HEK293 (cell line): ENCODE data around the gene MCEMP1.

Experiments
- BCL11B ChIP-seq: fragments of 450-650 bp; formaldehyde crosslinking; IDR thresholded peaks from 2 replicates; pipeline ENCODE4 v1.5.1; 2016; ENCODE audit warnings: low read depth, missing biosample characterization, missing genetic modification characterization
- GFI1B ChIP-seq: fragments of 450-650 bp; formaldehyde crosslinking; IDR thresholded peaks from 2 replicates; pipeline ENCODE4 v1.5.1; 2016; ENCODE audit warnings: missing biosample characterization, missing genetic modification characterization
- KLF1 ChIP-seq: fragments of 450-650 bp; formaldehyde crosslinking; IDR thresholded peaks from 2 replicates; pipeline ENCODE4 v1.5.1; 2016; ENCODE audit warnings: missing biosample characterization, missing genetic modification characterization
- MYNN ChIP-seq: fragments of 450-650 bp; formaldehyde crosslinking; IDR thresholded peaks from 2 replicates; pipeline ENCODE4 v1.5.1; 2016; ENCODE audit warnings: missing biosample characterization, missing genetic modification characterization, borderline replicate concordance
- MZF1 ChIP-seq: fragments of 450-650 bp; formaldehyde crosslinking; IDR thresholded peaks from 2 replicates; pipeline ENCODE4 v1.5.1; 2017; ENCODE audit warnings: missing biosample characterization, missing genetic modification characterization, borderline replicate concordance
- OSR2 ChIP-seq: fragments of 450-650 bp; formaldehyde crosslinking; IDR thresholded peaks from 2 replicates; pipeline ENCODE4 v1.5.1; 2016; ENCODE audit warnings: missing biosample characterization, missing genetic modification characterization
- PRDM1 ChIP-seq: fragments of 450-650 bp; formaldehyde crosslinking; IDR thresholded peaks from 2 replicates; pipeline ENCODE4; 2016; ENCODE audit warnings: missing biosample characterization, missing genetic modification characterization
- SALL2 ChIP-seq: fragments of 450-650 bp; formaldehyde crosslinking; IDR thresholded peaks from 2 replicates; pipeline ENCODE4 v1.5.0; 2017; ENCODE audit warnings: missing biosample characterization, mild to moderate bottlenecking, missing genetic modification characterization, borderline replicate concordance
- WT1 ChIP-seq: fragments of 450-650 bp; formaldehyde crosslinking; IDR thresholded peaks from 2 replicates; pipeline ENCODE4 v1.5.1; 2016; ENCODE audit warnings: missing biosample characterization, missing genetic modification characterization
- YY2 ChIP-seq: fragments of 450-650 bp; formaldehyde crosslinking; IDR thresholded peaks from 2 replicates; pipeline ENCODE4 v1.5.1; 2016; ENCODE audit warnings: missing biosample characterization, missing genetic modification characterization
- ZFP41 ChIP-seq: fragments of 450-650 bp; formaldehyde crosslinking; IDR thresholded peaks from 2 replicates; pipeline ENCODE4 v1.5.1; 2016; ENCODE audit warnings: missing biosample characterization, missing genetic modification characterization, borderline replicate concordance
- ZFP69B ChIP-seq: fragments of 450-650 bp; formaldehyde crosslinking; IDR thresholded peaks from 2 replicates; pipeline ENCODE4 v1.5.1; 2016; ENCODE audit warnings: missing biosample characterization, missing genetic modification characterization
- ZNF112 ChIP-seq: fragments of 450-650 bp; formaldehyde crosslinking; IDR thresholded peaks from 2 replicates; pipeline ENCODE4 v1.5.0; 2017; ENCODE audit warnings: missing biosample characterization, missing genetic modification characterization
- ZNF132 ChIP-seq: fragments of 450-650 bp; formaldehyde crosslinking; IDR thresholded peaks from 2 replicates; pipeline ENCODE4 v1.5.1; 2017; ENCODE audit warnings: missing biosample characterization, missing genetic modification characterization, borderline replicate concordance
- ZNF133 ChIP-seq: fragments of 450-650 bp; formaldehyde crosslinking; IDR thresholded peaks from 2 replicates; pipeline ENCODE4 v1.5.1; 2016; ENCODE audit warnings: missing biosample characterization, missing genetic modification characterization
- ZNF146 ChIP-seq: fragments of 450-650 bp; formaldehyde crosslinking; IDR thresholded peaks from 2 replicates; pipeline ENCODE4 v1.5.1; 2016; ENCODE audit warnings: missing biosample characterization, missing genetic modification characterization
- ZNF155 ChIP-seq: fragments of 450-650 bp; formaldehyde crosslinking; IDR thresholded peaks from 2 replicates; pipeline ENCODE4 v1.5.1; 2016; ENCODE audit warnings: missing biosample characterization, missing genetic modification characterization
- ZNF16 ChIP-seq: fragments of 450-650 bp; formaldehyde crosslinking; IDR thresholded peaks from 2 replicates; pipeline ENCODE4 v1.5.1; 2016; ENCODE audit warnings: low read depth, missing biosample characterization, missing genetic modification characterization
- ZNF19 ChIP-seq: fragments of 450-650 bp; formaldehyde crosslinking; IDR thresholded peaks from 2 replicates; pipeline ENCODE4; 2016; ENCODE audit warnings: missing biosample characterization, missing genetic modification characterization, low read depth
- ZNF248 ChIP-seq: fragments of 450-650 bp; formaldehyde crosslinking; IDR thresholded peaks from 2 replicates; pipeline ENCODE4 v1.5.1; 2017; ENCODE audit warnings: missing biosample characterization, missing genetic modification characterization
- ZNF366 ChIP-seq: fragments of 450-650 bp; formaldehyde crosslinking; conservative IDR thresholded peaks from 2 replicates; pipeline ENCODE4 v1.5.1; 2016; ENCODE audit warnings: missing biosample characterization, missing genetic modification characterization
- ZNF391 ChIP-seq: fragments of 450-650 bp; formaldehyde crosslinking; IDR thresholded peaks from 2 replicates; pipeline ENCODE4 v1.5.1; 2016; ENCODE audit warnings: low read depth, missing biosample characterization, missing genetic modification characterization, borderline replicate concordance
- ZNF416 ChIP-seq: fragments of 450-650 bp; formaldehyde crosslinking; IDR thresholded peaks from 2 replicates; pipeline ENCODE4 v1.5.1; 2016; ENCODE audit warnings: missing biosample characterization, missing genetic modification characterization
- ZNF48 ChIP-seq: fragments of 450-650 bp; formaldehyde crosslinking; IDR thresholded peaks from 2 replicates; pipeline ENCODE4 v1.5.1; 2016; ENCODE audit warnings: missing biosample characterization, missing genetic modification characterization
- ZNF548 ChIP-seq: fragments of 450-650 bp; formaldehyde crosslinking; IDR thresholded peaks from 2 replicates; pipeline ENCODE4 v1.5.1; 2016; ENCODE audit warnings: missing biosample characterization, missing genetic modification characterization
- ZNF549 ChIP-seq: fragments of 450-650 bp; IDR thresholded peaks from 2 replicates; pipeline ENCODE4 v1.5.1; 2018; ENCODE audit warnings: missing biosample characterization, missing genetic modification characterization, mild to moderate bottlenecking, inconsistent platforms, moderate library complexity
- ZNF558 ChIP-seq: fragments of 450-650 bp; formaldehyde crosslinking; IDR thresholded peaks from 2 replicates; pipeline ENCODE4 v1.5.1; 2016; ENCODE audit warnings: missing biosample characterization, missing genetic modification characterization
- ZNF560 ChIP-seq: fragments of 450-650 bp; formaldehyde crosslinking; IDR thresholded peaks from 2 replicates; pipeline ENCODE4 v1.5.1; 2017; ENCODE audit warnings: missing biosample characterization, missing genetic modification characterization, borderline replicate concordance
- ZNF561 ChIP-seq: fragments of 450-650 bp; IDR thresholded peaks from 2 replicates; pipeline ENCODE4 v1.5.1; 2018; ENCODE audit warnings: missing biosample characterization, missing genetic modification characterization, borderline replicate concordance
- ZNF571 ChIP-seq: fragments of 450-650 bp; formaldehyde crosslinking; IDR thresholded peaks from 2 replicates; pipeline ENCODE4 v1.5.0; 2017; ENCODE audit warnings: missing biosample characterization, missing genetic modification characterization
- ZNF624 ChIP-seq: fragments of 450-650 bp; formaldehyde crosslinking; IDR thresholded peaks from 2 replicates; pipeline ENCODE4 v1.5.1; 2017; ENCODE audit warnings: missing biosample characterization, missing genetic modification characterization
- ZNF670 ChIP-seq: fragments of 450-650 bp; formaldehyde crosslinking; IDR thresholded peaks from 2 replicates; pipeline ENCODE4 v1.5.1; 2016; ENCODE audit warnings: missing biosample characterization, missing genetic modification characterization, low read depth
- ZNF792 ChIP-seq: fragments of 450-650 bp; formaldehyde crosslinking; IDR thresholded peaks from 2 replicates; pipeline ENCODE4 v1.5.1; 2016; ENCODE audit warnings: missing biosample characterization, missing genetic modification characterization
- TF ChIP-seq, protein P1 (sequence below): fragments of 450-650 bp; formaldehyde crosslinking; IDR thresholded peaks from 2 replicates; pipeline ENCODE4 v1.5.1; 2016; ENCODE audit warnings: missing biosample characterization, missing genetic modification characterization
- TF ChIP-seq, protein P2 (sequence below): fragments of 450-650 bp; formaldehyde crosslinking; IDR thresholded peaks from 2 replicates; pipeline ENCODE4 v1.5.1; 2016; ENCODE audit warnings: missing biosample characterization, missing genetic modification characterization
- TF ChIP-seq, protein P3 (sequence below): fragments of 450-650 bp; IDR thresholded peaks from 2 replicates; pipeline ENCODE4 v1.5.1; 2018; ENCODE audit warnings: missing biosample characterization, missing genetic modification characterization
- TF ChIP-seq, protein P4 (sequence below): fragments of 450-650 bp; formaldehyde crosslinking; IDR thresholded peaks from 2 replicates; pipeline ENCODE4 v1.5.1; 2017; ENCODE audit warnings: missing biosample characterization, missing genetic modification characterization

MCEMP1 gene

DNA sequence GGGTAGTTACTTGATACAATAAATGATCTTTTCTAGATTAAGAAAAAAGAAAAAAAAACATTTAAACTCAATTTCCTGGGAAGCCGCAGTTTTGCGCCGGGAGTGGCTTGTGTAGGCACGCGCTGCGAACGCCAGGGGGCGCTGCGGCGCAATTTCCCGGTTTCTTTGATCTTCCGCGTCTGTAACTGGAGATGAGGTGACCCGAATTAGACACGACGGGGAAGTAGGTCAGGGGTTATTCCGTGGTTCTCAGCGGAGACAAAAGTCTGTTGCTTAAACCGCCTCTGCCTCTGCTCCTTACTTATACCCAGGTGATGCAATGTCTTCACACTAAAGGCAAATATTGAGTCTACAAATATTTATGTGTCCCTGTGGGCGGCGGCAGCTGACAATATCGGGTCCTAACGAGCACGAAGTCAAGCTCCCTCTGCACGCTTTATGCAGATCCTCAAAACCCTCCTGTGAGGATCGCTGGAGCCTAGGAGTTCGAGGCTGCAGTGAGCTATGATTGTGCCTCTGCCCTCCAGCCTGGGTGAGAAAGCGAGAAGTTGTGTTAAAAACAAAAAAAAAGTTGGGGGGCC lies 24.7 kb upstream of the MCEMP1 start (continued):
- TF ChIP-seq YY2 (no peak), MYNN (tag by site-specific recombination) (no peak), KLF1 (tag by site-specific recombination) (no peak), ZNF624 (tag by site-specific recombination) (no peak), ZNF670 (tag by site-specific recombination) (no peak), WT1 (no peak), ZFP69B (tag by site-specific recombination) (peak; percentile 17; the same call in 1 of the 2 replicates), ZNF391 (tag by site-specific recombination) (no peak), ZNF19 (tag by site-specific recombination) (no peak), PRDM1 (no peak), GFI1B (tag by site-specific recombination) (no peak), ZNF146 (no peak), ZNF561 (0 out of 2 replicates have a peak, but pooled peaks have one; percentile 85), ZNF132 (tag by site-specific recombination) (no peak), OSR2 (tag by site-specific recombination) (peak; percentile 42), ZNF366 (peak; percentile 67), BCL11B (tag by site-specific recombination) (peak; percentile 78), ZNF416 (no peak), ZNF133 (tag by site-specific recombination) (no peak), ZNF248 (tag by site-specific recombination) (no peak), ZNF48 (tag by site-specific recombination) (no peak), ZNF792 (tag by site-specific recombination) (no peak), ZFP41 (no peak), ZNF548 (tag by site-specific recombination) (no peak), ZNF112 (tag by site-specific recombination) (no peak), ZNF155 (tag by site-specific recombination) (no peak), ZNF549 (tag by site-specific recombination) (no peak), ZNF16 (tag by site-specific recombination) (no peak), ZNF560 (tag by site-specific recombination) (no peak), SALL2 (no peak), ZNF571 (tag by site-specific recombination) (no peak), MZF1 (tag by site-specific recombination) (no peak), ZNF558 (tag by site-specific recombination) (peak; percentile 54; the same call in 1 of the 2 replicates)
- TF ChIP-seq, protein P1, sequence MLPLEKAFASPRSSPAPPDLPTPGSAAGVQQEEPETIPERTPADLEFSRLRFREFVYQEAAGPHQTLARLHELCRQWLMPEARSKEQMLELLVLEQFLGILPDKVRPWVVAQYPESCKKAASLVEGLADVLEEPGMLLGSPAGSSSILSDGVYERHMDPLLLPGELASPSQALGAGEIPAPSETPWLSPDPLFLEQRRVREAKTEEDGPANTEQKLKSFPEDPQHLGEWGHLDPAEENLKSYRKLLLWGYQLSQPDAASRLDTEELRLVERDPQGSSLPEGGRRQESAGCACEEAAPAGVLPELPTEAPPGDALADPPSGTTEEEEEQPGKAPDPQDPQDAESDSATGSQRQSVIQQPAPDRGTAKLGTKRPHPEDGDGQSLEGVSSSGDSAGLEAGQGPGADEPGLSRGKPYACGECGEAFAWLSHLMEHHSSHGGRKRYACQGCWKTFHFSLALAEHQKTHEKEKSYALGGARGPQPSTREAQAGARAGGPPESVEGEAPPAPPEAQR (tag by site-specific recombination), result peak; percentile 50; the same call in 1 of the 2 replicates
- TF ChIP-seq, protein P2, sequence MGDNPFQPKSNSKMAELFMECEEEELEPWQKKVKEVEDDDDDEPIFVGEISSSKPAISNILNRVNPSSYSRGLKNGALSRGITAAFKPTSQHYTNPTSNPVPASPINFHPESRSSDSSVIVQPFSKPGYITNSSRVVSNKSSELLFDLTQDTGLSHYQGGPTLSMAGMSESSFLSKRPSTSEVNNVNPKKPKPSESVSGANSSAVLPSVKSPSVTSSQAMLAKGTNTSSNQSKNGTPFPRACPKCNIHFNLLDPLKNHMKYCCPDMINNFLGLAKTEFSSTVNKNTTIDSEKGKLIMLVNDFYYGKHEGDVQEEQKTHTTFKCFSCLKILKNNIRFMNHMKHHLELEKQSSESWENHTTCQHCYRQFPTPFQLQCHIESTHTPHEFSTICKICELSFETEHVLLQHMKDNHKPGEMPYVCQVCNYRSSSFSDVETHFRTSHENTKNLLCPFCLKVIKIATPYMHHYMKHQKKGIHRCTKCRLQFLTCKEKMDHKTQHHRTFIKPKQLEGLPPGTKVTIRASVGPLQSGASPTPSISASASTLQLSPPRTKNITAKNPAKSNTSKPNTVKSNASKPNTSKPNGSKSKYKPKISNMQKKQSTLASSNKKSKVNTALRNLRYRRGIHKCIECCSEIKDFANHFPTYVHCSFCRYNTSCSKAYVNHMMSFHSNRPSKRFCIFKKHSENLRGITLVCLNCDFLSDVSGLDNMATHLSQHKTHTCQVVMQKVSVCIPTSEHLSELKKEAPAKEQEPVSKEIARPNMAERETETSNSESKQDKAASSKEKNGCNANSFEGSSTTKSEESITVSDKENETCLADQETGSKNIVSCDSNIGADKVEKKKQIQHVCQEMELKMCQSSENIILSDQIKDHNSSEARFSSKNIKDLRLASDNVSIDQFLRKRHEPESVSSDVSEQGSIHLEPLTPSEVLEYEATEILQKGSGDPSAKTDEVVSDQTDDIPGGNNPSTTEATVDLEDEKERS (tag by site-specific recombination), result no peak
- TF ChIP-seq, protein P3, sequence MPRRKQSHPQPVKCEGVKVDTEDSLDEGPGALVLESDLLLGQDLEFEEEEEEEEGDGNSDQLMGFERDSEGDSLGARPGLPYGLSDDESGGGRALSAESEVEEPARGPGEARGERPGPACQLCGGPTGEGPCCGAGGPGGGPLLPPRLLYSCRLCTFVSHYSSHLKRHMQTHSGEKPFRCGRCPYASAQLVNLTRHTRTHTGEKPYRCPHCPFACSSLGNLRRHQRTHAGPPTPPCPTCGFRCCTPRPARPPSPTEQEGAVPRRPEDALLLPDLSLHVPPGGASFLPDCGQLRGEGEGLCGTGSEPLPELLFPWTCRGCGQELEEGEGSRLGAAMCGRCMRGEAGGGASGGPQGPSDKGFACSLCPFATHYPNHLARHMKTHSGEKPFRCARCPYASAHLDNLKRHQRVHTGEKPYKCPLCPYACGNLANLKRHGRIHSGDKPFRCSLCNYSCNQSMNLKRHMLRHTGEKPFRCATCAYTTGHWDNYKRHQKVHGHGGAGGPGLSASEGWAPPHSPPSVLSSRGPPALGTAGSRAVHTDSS (tag by site-specific recombination), result no peak
- TF ChIP-seq, protein P4, sequence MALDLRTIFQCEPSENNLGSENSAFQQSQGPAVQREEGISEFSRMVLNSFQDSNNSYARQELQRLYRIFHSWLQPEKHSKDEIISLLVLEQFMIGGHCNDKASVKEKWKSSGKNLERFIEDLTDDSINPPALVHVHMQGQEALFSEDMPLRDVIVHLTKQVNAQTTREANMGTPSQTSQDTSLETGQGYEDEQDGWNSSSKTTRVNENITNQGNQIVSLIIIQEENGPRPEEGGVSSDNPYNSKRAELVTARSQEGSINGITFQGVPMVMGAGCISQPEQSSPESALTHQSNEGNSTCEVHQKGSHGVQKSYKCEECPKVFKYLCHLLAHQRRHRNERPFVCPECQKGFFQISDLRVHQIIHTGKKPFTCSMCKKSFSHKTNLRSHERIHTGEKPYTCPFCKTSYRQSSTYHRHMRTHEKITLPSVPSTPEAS (tag by site-specific recombination), result no peak
